Neural cell (in vitro differentiated cells): ENCODE results near the gene PAN3. TPM values are rescaled to one million over a fixed set of nuclear protein-coding genes. Genes with fewer than 3 reads are reported as not detected.

Source experiments
- H2AFZ ChIP-seq: fragments of 200-600, 300-800 bp; sonication (generic), shearing (Covaris generic); 2 replicates; pipeline ENCODE4 v1.6.0; 2014; ENCODE audit warnings: low read depth, mild to moderate bottlenecking, antibody characterized with exemption, low read length, moderate library complexity
- H3F3A ChIP-seq: fragments of 200-600 bp; shearing (Covaris generic); 2 replicates; pipeline ENCODE4 v1.6.1; 2016; ENCODE audit warnings: mild to moderate bottlenecking, moderate library complexity, mixed read lengths, antibody characterized with exemption, low read length; ENCODE audit not compliant: insufficient read depth, poor library complexity, severe bottlenecking
- H3K27ac ChIP-seq: fragments of 200-600, 300-800 bp; sonication (generic), shearing (Covaris generic); 2 replicates; pipeline ENCODE4 v1.5.1; 2014; ENCODE audit warnings: mild to moderate bottlenecking, low read length, moderate library complexity
- H3K27me3 ChIP-seq: fragments of 300-800, 200-600 bp; sonication (generic), shearing (Covaris generic); 2 replicates; pipeline ENCODE4 v1.6.0; 2014; ENCODE audit warnings: mild to moderate bottlenecking, low read depth, low read length, moderate library complexity; ENCODE audit not compliant: insufficient read depth
- H3K36me3 ChIP-seq: fragments of 300-800, 200-600 bp; sonication (generic), shearing (Covaris generic); 2 replicates; pipeline ENCODE4 v1.5.1; 2014; ENCODE audit warnings: mild to moderate bottlenecking, antibody characterized with exemption, low read length, moderate library complexity; ENCODE audit not compliant: insufficient read depth
- H3K4me2 ChIP-seq: fragments of 300-800, 200-600 bp; sonication (generic), shearing (Covaris generic); 2 replicates; pipeline ENCODE4 v1.6.0; 2014; ENCODE audit warnings: mild to moderate bottlenecking, low read length
- H3K4me3 ChIP-seq: fragments of 300-800, 200-600 bp; sonication (generic), shearing (Covaris generic); 2 replicates; pipeline ENCODE4 v1.5.1; 2014; ENCODE audit warnings: mild to moderate bottlenecking, low read length, moderate library complexity
- H3K79me2 ChIP-seq: fragments of 200-600 bp; shearing (Covaris generic); replicated peaks from 2 replicates; pipeline ENCODE4 v1.6.0; 2014; ENCODE audit warnings: mild to moderate bottlenecking, low read length, moderate library complexity; ENCODE audit not compliant: insufficient read depth
- H3K9ac ChIP-seq: fragments of 300-800, 200-600 bp; sonication (generic), shearing (Covaris generic); 2 replicates; pipeline ENCODE4 v1.6.1; 2016; ENCODE audit warnings: mild to moderate bottlenecking, low read length, mixed read lengths
- H3K9me2 ChIP-seq: fragments of 200-600 bp; shearing (Covaris generic); 2 replicates; pipeline ENCODE4 v1.6.1; 2016; ENCODE audit warnings: mild to moderate bottlenecking, low read length, mixed read lengths; ENCODE audit not compliant: insufficient read depth
- H3K9me3 ChIP-seq: fragments of 200-600, 300-800 bp; sonication (generic), shearing (Covaris generic); 2 replicates; pipeline ENCODE4 v1.6.1; 2016; ENCODE audit warnings: mild to moderate bottlenecking, mixed run types, low read length, moderate library complexity, mixed read lengths
- H4K20me1 ChIP-seq: fragments of 200-600 bp; shearing (Covaris generic); 2 replicates; pipeline ENCODE4 v1.6.1; 2016; ENCODE audit warnings: mild to moderate bottlenecking, mixed run types; ENCODE audit not compliant: insufficient read depth
- CTCF ChIP-seq: fragments of 450-650 bp; IDR thresholded peaks from 2 replicates; pipeline ENCODE4 v1.5.1; 2014; ENCODE audit warnings: antibody characterized with exemption, mild to moderate bottlenecking, moderate library complexity; ENCODE audit not compliant: poor library complexity, severe bottlenecking
- EP300 ChIP-seq: fragments of 450-650 bp; conservative IDR thresholded peaks from 2 replicates; pipeline ENCODE4 v1.6.1; 2014; ENCODE audit warnings: antibody characterized with exemption, mild to moderate bottlenecking, moderate library complexity; ENCODE audit not compliant: poor library complexity, severe bottlenecking
- EZH2 ChIP-seq: fragments of 200-600, 300-800 bp; shearing (Covaris generic), sonication (generic); IDR thresholded peaks from 2 replicates; pipeline ENCODE4 v1.6.1; 2014; ENCODE audit warnings: antibody characterized with exemption, low read length, borderline replicate concordance, mild to moderate bottlenecking; ENCODE audit not compliant: insufficient read depth, poor library complexity, severe bottlenecking
- MXI1 ChIP-seq: fragments of 450-650 bp; conservative IDR thresholded peaks from 2 replicates; pipeline ENCODE4 v1.6.1; 2014; ENCODE audit warnings: antibody characterized with exemption, mild to moderate bottlenecking; ENCODE audit not compliant: poor library complexity, severe bottlenecking
- POLR2AphosphoS5 ChIP-seq: IDR thresholded peaks from 2 replicates; pipeline ENCODE4 v1.6.1; 2012
- RAD21 ChIP-seq: fragments of 450-650 bp; conservative IDR thresholded peaks from 2 replicates; pipeline ENCODE4 v1.6.1; 2014; ENCODE audit warnings: antibody characterized with exemption, mild to moderate bottlenecking, moderate library complexity
- REST ChIP-seq: IDR thresholded peaks from 2 replicates; pipeline ENCODE4 v1.6.1; 2012; ENCODE audit warnings: borderline replicate concordance
- SMC3 ChIP-seq: fragments of 450-650 bp; conservative IDR thresholded peaks from 2 replicates; pipeline ENCODE4 v1.6.1; 2014; ENCODE audit warnings: antibody characterized with exemption, mild to moderate bottlenecking, moderate library complexity; ENCODE audit not compliant: poor library complexity
- TAF1 ChIP-seq: IDR thresholded peaks from 2 replicates; pipeline ENCODE4 v1.6.1; 2012; ENCODE audit warnings: low read depth
- polyA plus RNA-seq: library from polyadenylated mRNA; depleted of rRNA; stranded (reverse); fragments of >200 nt; gene quantifications from 2 replicates; pipeline ENCODE4 v1.2.3, GENCODE V29; 2014

Gene PAN3
- polyA plus RNA-seq, 1 donor from 2014 or later = 44.0 TPM

GRCh38 chr13:28199089-28199488 is 60.7 kb downstream of the PAN3 start:
- no peaks in the 10 kb centered on the region for H3F3A ChIP-seq
- H3K9me2 ChIP-seq = no peaks in the 10 kb centered on the region
- no peak overlapping the region for H3K4me3 ChIP-seq
- H4K20me1 ChIP-seq = no peaks in the 10 kb centered on the region
- H3K27ac ChIP-seq = no peak overlapping the region
- H3K36me3 ChIP-seq = no peaks in the 10 kb centered on the region
- no peaks in the 10 kb centered on the region for H3K79me2 ChIP-seq
- no peak overlapping the region for H2AFZ ChIP-seq
- H3K9me3 ChIP-seq = no peaks in the 10 kb centered on the region
- H3K27me3 ChIP-seq = no peaks in the 10 kb centered on the region
- no peak overlapping the region for H3K9ac ChIP-seq
- no peak overlapping the region for H3K4me2 ChIP-seq
- TF ChIP-seq TAF1 (no peak), MXI1 (no peak), POLR2AphosphoS5 (no peak), EZH2 (no peak), SMC3 (no peak), CTCF (no peak), RAD21 (no peak), REST (no peak), EP300 (no peak)

- no peak overlapping the region for H3K4me3 ChIP-seq
- no peaks in the 10 kb centered on the region for H3K9me3 ChIP-seq
- no peaks in the 10 kb centered on the region for H3K9me2 ChIP-seq
- H3K36me3 ChIP-seq = no peaks in the 10 kb centered on the region
- H3F3A ChIP-seq = no peaks in the 10 kb centered on the region
- no peak overlapping the region for H2AFZ ChIP-seq
- no peak overlapping the region for H3K4me2 ChIP-seq
- TF ChIP-seq EP300 (no peak), REST (no peak), CTCF (no peak), TAF1 (no peak), MXI1 (no peak), SMC3 (no peak), EZH2 (no peak), POLR2AphosphoS5 (no peak), RAD21 (no peak)
- H3K27me3 ChIP-seq = no peaks in the 10 kb centered on the region
- H4K20me1 ChIP-seq = no peaks in the 10 kb centered on the region
- no peaks in the 10 kb centered on the region for H3K79me2 ChIP-seq
- H3K27ac ChIP-seq = no peak overlapping the region
- no peak overlapping the region for H3K9ac ChIP-seq
These were observed 65.7 kb downstream of the PAN3 start for GRCh38 chr13:28204043-28204442.
